Measurements from ENCODE around the gene TBX20. TPM values are rescaled to one million over a fixed set of nuclear protein-coding genes. Genes with fewer than 3 reads are reported as not detected.
"Not testable (repeated sequence)": the region's sequence is repeated elsewhere in the genome, so short reads cannot be mapped to it uniquely, and the experiment has no call there.

Gene TBX20
- total and polyA plus RNA-seq, 4 donors: 0.21 to 0.89 (median 0.59) TPM

GRCh38 chr7:35190146-35190773 is 63.6 kb downstream of the TBX20 start:
- not testable (repeated sequence) for H3K27ac ChIP-seq (ENCODE audit: low read depth in 1 of 2, low read length in 2 of 2); H3K27me3 ChIP-seq (ENCODE audit: control insufficient read depth in 4 of 4, insufficient read depth in 4 of 4, low read length in 3 of 4); H3K4me3 ChIP-seq (ENCODE audit: low read depth in 1 of 3, low read length in 3 of 3); H3K9ac ChIP-seq (ENCODE audit: low read depth in 1 of 2, low read length in 2 of 2); H3K9me3 ChIP-seq (ENCODE audit: control insufficient read depth in 4 of 4, low read length in 3 of 4); DNase-seq (ENCODE audit: low spot score); H3K36me3 ChIP-seq (ENCODE audit: control insufficient read depth in 4 of 4, insufficient read depth in 3 of 4, low read depth in 1 of 4, low read length in 3 of 4)
- peak; percentile 15 to 22 for TF ChIP-seq RAD21 (IDR thresholded peaks at IDR 0.05)
- 51% methylated on average over 4 of the region's 4 CpGs for WGBS
- H3K4me1 ChIP-seq (ENCODE audit: control insufficient read depth in 4 of 4, insufficient read depth in 4 of 4, low read length in 3 of 4): peaks cover 3 to 17% (median 10%) of the 10 kb centered on the region in 4 donors

GRCh38 chr7:35186751-35187150 is 67.1 kb downstream of the TBX20 start:
- H3K36me3 ChIP-seq (ENCODE audit: control insufficient read depth in 4 of 4, insufficient read depth in 3 of 4, low read depth in 1 of 4, low read length in 3 of 4); DNase-seq (ENCODE audit: low spot score); H3K9me3 ChIP-seq (ENCODE audit: control insufficient read depth in 4 of 4, low read length in 3 of 4); H3K27ac ChIP-seq (ENCODE audit: low read depth in 1 of 2, low read length in 2 of 2); H3K9ac ChIP-seq (ENCODE audit: low read depth in 1 of 2, low read length in 2 of 2); H3K27me3 ChIP-seq (ENCODE audit: control insufficient read depth in 4 of 4, insufficient read depth in 4 of 4, low read length in 3 of 4): not testable (repeated sequence)
- peaks cover 3 to 17% (median 10%) of the 10 kb centered on the region in 4 donors for H3K4me1 ChIP-seq (ENCODE audit: control insufficient read depth in 4 of 4, insufficient read depth in 4 of 4, low read length in 3 of 4)
- H3K4me3 ChIP-seq (ENCODE audit: low read depth in 1 of 3, low read length in 3 of 3): peak overlapping the region; percentile 1 to 60 (median 1)
- WGBS: 4% methylated on average over 27 of the region's 27 CpGs

GRCh38 chr7:35185908-35186731 is 67.8 kb downstream of the TBX20 start:
- Histone ChIP-seq H3K27me3 (ENCODE audit: control insufficient read depth in 4 of 4, insufficient read depth in 4 of 4, low read length in 3 of 4) (no peaks in the 10 kb centered on the region), H3K36me3 (ENCODE audit: control insufficient read depth in 4 of 4, insufficient read depth in 3 of 4, low read depth in 1 of 4, low read length in 3 of 4) (no peaks in the 10 kb centered on the region)
- 2% methylated on average over 67 of the region's 67 CpGs for WGBS

GRCh38 chr7:35185578-35185907 is 68.4 kb downstream of the TBX20 start:
- DNase-seq (ENCODE audit: low spot score); H3K36me3 ChIP-seq (ENCODE audit: control insufficient read depth in 4 of 4, insufficient read depth in 3 of 4, low read depth in 1 of 4, low read length in 3 of 4); H3K27me3 ChIP-seq (ENCODE audit: control insufficient read depth in 4 of 4, insufficient read depth in 4 of 4, low read length in 3 of 4); H3K9ac ChIP-seq (ENCODE audit: low read depth in 1 of 2, low read length in 2 of 2); H3K27ac ChIP-seq (ENCODE audit: low read depth in 1 of 2, low read length in 2 of 2); H3K9me3 ChIP-seq (ENCODE audit: control insufficient read depth in 4 of 4, low read length in 3 of 4): not testable (repeated sequence)
- 7% methylated on average over 14 of the region's 14 CpGs for WGBS
- peaks cover 3 to 17% (median 10%) of the 10 kb centered on the region in 4 donors for H3K4me1 ChIP-seq (ENCODE audit: control insufficient read depth in 4 of 4, insufficient read depth in 4 of 4, low read length in 3 of 4)
- H3K4me3 ChIP-seq (ENCODE audit: low read depth in 1 of 3, low read length in 3 of 3): peak overlapping the region in 1 of 3 donors; percentile 60

More at GRCh38 chr7:35185908-35186731, 67.8 kb downstream of the TBX20 start:
- peak in 1 of 2 donors; percentile 21 for TF ChIP-seq RAD21 (IDR thresholded peaks at IDR 0.05)
- TF ChIP-seq ATF3 (IDR thresholded peaks at IDR 0.05): no peak
- peak; percentile 64 for DNase-seq (ENCODE audit: low spot score)
- no peaks in the 10 kb centered on the region for H3K9me3 ChIP-seq (ENCODE audit: control insufficient read depth in 4 of 4, low read length in 3 of 4)
- peaks cover 3 to 17% (median 10%) of the 10 kb centered on the region in 4 donors for H3K4me1 ChIP-seq (ENCODE audit: control insufficient read depth in 4 of 4, insufficient read depth in 4 of 4, low read length in 3 of 4)
- no peak overlapping the region for H3K27ac ChIP-seq (ENCODE audit: low read depth in 1 of 2, low read length in 2 of 2)
- H3K9ac ChIP-seq (ENCODE audit: low read depth in 1 of 2, low read length in 2 of 2): no peak overlapping the region
- H3K4me3 ChIP-seq (ENCODE audit: low read depth in 1 of 3, low read length in 3 of 3): peak overlapping the region; percentile 1 to 60 (median 1)

GRCh38 chr7:35184961-35185360 is 68.9 kb downstream of the TBX20 start:
- not testable (repeated sequence) for H3K36me3 ChIP-seq (ENCODE audit: control insufficient read depth in 4 of 4, insufficient read depth in 3 of 4, low read depth in 1 of 4, low read length in 3 of 4); H3K27me3 ChIP-seq (ENCODE audit: control insufficient read depth in 4 of 4, insufficient read depth in 4 of 4, low read length in 3 of 4); H3K9me3 ChIP-seq (ENCODE audit: control insufficient read depth in 4 of 4, low read length in 3 of 4); H3K4me3 ChIP-seq (ENCODE audit: low read depth in 1 of 3, low read length in 3 of 3); H3K9ac ChIP-seq (ENCODE audit: low read depth in 1 of 2, low read length in 2 of 2); H3K27ac ChIP-seq (ENCODE audit: low read depth in 1 of 2, low read length in 2 of 2); DNase-seq (ENCODE audit: low spot score)
- 54% methylated on average over 5 of the region's 5 CpGs for WGBS
- peaks cover 3 to 17% (median 10%) of the 10 kb centered on the region in 4 donors for H3K4me1 ChIP-seq (ENCODE audit: control insufficient read depth in 4 of 4, insufficient read depth in 4 of 4, low read length in 3 of 4)

GRCh38 chr7:35183873-35184503 is 69.9 kb downstream of the TBX20 start:
- H3K9me3 ChIP-seq (ENCODE audit: control insufficient read depth in 4 of 4, low read length in 3 of 4); H3K27me3 ChIP-seq (ENCODE audit: control insufficient read depth in 4 of 4, insufficient read depth in 4 of 4, low read length in 3 of 4); H3K27ac ChIP-seq (ENCODE audit: low read depth in 1 of 2, low read length in 2 of 2); H3K9ac ChIP-seq (ENCODE audit: low read depth in 1 of 2, low read length in 2 of 2); H3K36me3 ChIP-seq (ENCODE audit: control insufficient read depth in 4 of 4, insufficient read depth in 3 of 4, low read depth in 1 of 4, low read length in 3 of 4); H3K4me3 ChIP-seq (ENCODE audit: low read depth in 1 of 3, low read length in 3 of 3); DNase-seq (ENCODE audit: low spot score): not testable (repeated sequence)
- 80% methylated on average over 5 of the region's 5 CpGs for WGBS
- peaks cover 3 to 17% (median 10%) of the 10 kb centered on the region in 4 donors for H3K4me1 ChIP-seq (ENCODE audit: control insufficient read depth in 4 of 4, insufficient read depth in 4 of 4, low read length in 3 of 4)

- DNase-seq (ENCODE audit: low spot score); H3K4me1 ChIP-seq (ENCODE audit: control insufficient read depth in 4 of 4, insufficient read depth in 4 of 4, low read length in 3 of 4); H3K27ac ChIP-seq (ENCODE audit: low read depth in 1 of 2, low read length in 2 of 2); H3K27me3 ChIP-seq (ENCODE audit: control insufficient read depth in 4 of 4, insufficient read depth in 4 of 4, low read length in 3 of 4); H3K9ac ChIP-seq (ENCODE audit: low read depth in 1 of 2, low read length in 2 of 2); H3K4me3 ChIP-seq (ENCODE audit: low read depth in 1 of 3, low read length in 3 of 3); H3K9me3 ChIP-seq (ENCODE audit: control insufficient read depth in 4 of 4, low read length in 3 of 4); H3K36me3 ChIP-seq (ENCODE audit: control insufficient read depth in 4 of 4, insufficient read depth in 3 of 4, low read depth in 1 of 4, low read length in 3 of 4): not testable (repeated sequence)
- 94% methylated on average over 6 of the region's 6 CpGs for WGBS
Measured at GRCh38 chr7:35180665-35181064, 73.2 kb downstream of the TBX20 start.

All from liver (tissue), 9 donors.